ENCODE measurements around the gene CD14.

DNA sequence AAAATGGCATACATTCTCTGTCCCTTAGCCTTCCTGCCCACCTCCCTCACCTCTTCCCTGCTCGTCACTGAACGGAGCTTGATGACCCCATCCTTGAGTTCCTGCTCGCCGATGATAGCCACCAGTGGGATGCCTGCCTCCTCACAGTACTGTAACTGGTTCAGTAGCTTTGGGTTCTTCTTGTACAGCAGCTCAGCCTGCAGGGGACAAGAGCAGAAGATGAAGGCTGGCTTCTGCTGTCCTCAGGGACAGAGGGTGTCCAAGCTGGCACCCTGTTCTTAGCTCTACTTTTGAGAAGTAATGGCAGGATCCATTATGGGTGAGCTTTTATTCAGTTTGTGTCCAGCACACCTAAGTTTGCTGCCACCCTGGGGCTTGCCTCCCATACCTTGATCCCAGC is 41.7 kb upstream of the CD14 start:
- TF ChIP-seq, protein P1, sequence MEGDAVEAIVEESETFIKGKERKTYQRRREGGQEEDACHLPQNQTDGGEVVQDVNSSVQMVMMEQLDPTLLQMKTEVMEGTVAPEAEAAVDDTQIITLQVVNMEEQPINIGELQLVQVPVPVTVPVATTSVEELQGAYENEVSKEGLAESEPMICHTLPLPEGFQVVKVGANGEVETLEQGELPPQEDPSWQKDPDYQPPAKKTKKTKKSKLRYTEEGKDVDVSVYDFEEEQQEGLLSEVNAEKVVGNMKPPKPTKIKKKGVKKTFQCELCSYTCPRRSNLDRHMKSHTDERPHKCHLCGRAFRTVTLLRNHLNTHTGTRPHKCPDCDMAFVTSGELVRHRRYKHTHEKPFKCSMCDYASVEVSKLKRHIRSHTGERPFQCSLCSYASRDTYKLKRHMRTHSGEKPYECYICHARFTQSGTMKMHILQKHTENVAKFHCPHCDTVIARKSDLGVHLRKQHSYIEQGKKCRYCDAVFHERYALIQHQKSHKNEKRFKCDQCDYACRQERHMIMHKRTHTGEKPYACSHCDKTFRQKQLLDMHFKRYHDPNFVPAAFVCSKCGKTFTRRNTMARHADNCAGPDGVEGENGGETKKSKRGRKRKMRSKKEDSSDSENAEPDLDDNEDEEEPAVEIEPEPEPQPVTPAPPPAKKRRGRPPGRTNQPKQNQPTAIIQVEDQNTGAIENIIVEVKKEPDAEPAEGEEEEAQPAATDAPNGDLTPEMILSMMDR (IDR thresholded peaks at IDR 0.05), result no peak
- no peak for TF ChIP-seq POLR2A (IDR thresholded peaks at IDR 0.05)
